ENCODE results near the gene HCRT. TPM values are rescaled to one million over a fixed set of nuclear protein-coding genes. Genes with fewer than 3 reads are reported as not detected.
"Not testable (repeated sequence)": the region's sequence is repeated elsewhere in the genome, so short reads cannot be mapped to it uniquely, and the experiment has no call there.

The HCRT gene
- total RNA-seq, 1 experiment from 2014 or later, result 1.0 TPM

GRCh38 chr17:42189651-42189965 is 4.4 kb upstream of the HCRT start:
- Histone ChIP-seq H3K4me3 (no peak overlapping the region), H3K27me3 (no peaks in the 10 kb centered on the region), H3K4me1 (peaks cover 18% of the 10 kb centered on the region), H3K36me3 (no peaks in the 10 kb centered on the region), H3K9me3 (replicated peaks) (no peaks in the 10 kb centered on the region), H3K27ac (no peak overlapping the region)
- DNase-seq, result no peak

- peaks cover 19% of the 10 kb centered on the region for H3K4me1 ChIP-seq
- H3K36me3 ChIP-seq, result no peaks in the 10 kb centered on the region
- no peak overlapping the region for H3K4me3 ChIP-seq
- no peak for DNase-seq
- H3K9me3 ChIP-seq (replicated peaks), result no peaks in the 10 kb centered on the region
- H3K27ac ChIP-seq, result no peak overlapping the region
- H3K27me3 ChIP-seq, result no peaks in the 10 kb centered on the region
These were observed 3.7 kb upstream of the HCRT start for GRCh38 chr17:42188749-42189650.

GRCh38 chr17:42187833-42188232 is 2.6 kb upstream of the HCRT start:
- no peak overlapping the region for H3K4me3 ChIP-seq
- no peak overlapping the region for H3K27ac ChIP-seq
- no peaks in the 10 kb centered on the region for H3K27me3 ChIP-seq
- no peaks in the 10 kb centered on the region for H3K36me3 ChIP-seq
- H3K9me3 ChIP-seq (replicated peaks), result no peaks in the 10 kb centered on the region
- H3K4me1 ChIP-seq, result peaks cover 19% of the 10 kb centered on the region
- DNase-seq, result no peak

GRCh38 chr17:42186191-42186590 is 939 bp upstream of the HCRT start:
- H3K36me3 ChIP-seq; H3K9me3 ChIP-seq (replicated peaks); DNase-seq; H3K27me3 ChIP-seq; H3K27ac ChIP-seq; H3K4me3 ChIP-seq: not testable (repeated sequence)
- peaks cover 19% of the 10 kb centered on the region for H3K4me1 ChIP-seq

GRCh38 chr17:42185621-42185930 is 324 bp upstream of the HCRT start:
- DNase-seq, result peak in 1 of 2 experiments; percentile 21
- Histone ChIP-seq H3K4me1 (peaks cover 19% of the 10 kb centered on the region), H3K27me3 (no peaks in the 10 kb centered on the region), H3K36me3 (no peaks in the 10 kb centered on the region), H3K27ac (no peak overlapping the region), H3K4me3 (no peak overlapping the region), H3K9me3 (replicated peaks) (no peaks in the 10 kb centered on the region)

GRCh38 chr17:42183741-42184711 is 1.2 kb downstream of the HCRT start:
- H3K9me3 ChIP-seq (replicated peaks), result 0 out of 2 replicates have a peak, but pooled peaks cover 3% of the 10 kb centered on the region
- 0 out of 2 replicates have a peak, but pooled peaks cover 3% of the 10 kb centered on the region for H3K27me3 ChIP-seq
- H3K4me3 ChIP-seq, result peak overlapping the region; percentile 62
- H3K36me3 ChIP-seq, result no peaks in the 10 kb centered on the region
- H3K27ac ChIP-seq, result no peak overlapping the region
- DNase-seq, result peak; percentile 67 to 78
- H3K4me1 ChIP-seq, result peaks cover 19% of the 10 kb centered on the region

GRCh38 chr17:42182927-42183734 is 2.1 kb downstream of the HCRT start:
- no peak overlapping the region for H3K27ac ChIP-seq
- no peaks in the 10 kb centered on the region for H3K36me3 ChIP-seq
- H3K4me3 ChIP-seq, result peak overlapping the region; percentile 62
- DNase-seq, result no peak
- peaks cover 19% of the 10 kb centered on the region for H3K4me1 ChIP-seq
- 0 out of 2 replicates have a peak, but pooled peaks cover 3% of the 10 kb centered on the region for H3K9me3 ChIP-seq (replicated peaks)
- 0 out of 2 replicates have a peak, but pooled peaks cover 3% of the 10 kb centered on the region for H3K27me3 ChIP-seq

- H3K27ac ChIP-seq, result no peak overlapping the region
- no peak overlapping the region for H3K4me3 ChIP-seq
- H3K27me3 ChIP-seq, result 0 out of 2 replicates have a peak, but pooled peaks cover 3% of the 10 kb centered on the region
- H3K9me3 ChIP-seq (replicated peaks), result 0 out of 2 replicates have a peak, but pooled peaks cover 3% of the 10 kb centered on the region
- no peaks in the 10 kb centered on the region for H3K36me3 ChIP-seq
- DNase-seq, result no peak
- peaks cover 14% of the 10 kb centered on the region for H3K4me1 ChIP-seq
These were observed 3.4 kb downstream of the HCRT start for GRCh38 chr17:42181851-42182207.

GRCh38 chr17:42180922-42181850 is 4.1 kb downstream of the HCRT start, which contains the start of gene KCNH4:
TSS of gene KCNH4 (minus strand) at chr17:42181142. CDS start at chr17:42180945, 197 bp downstream.
- Histone ChIP-seq H3K27me3 (0 out of 2 replicates have a peak, but pooled peaks cover 3% of the 10 kb centered on the region), H3K4me3 (no peak within 1 kb of the TSS)
- DNase-seq, result peak in 1 of 2 experiments; percentile 22

GRCh38 chr17:42180411-42180921 is 4.8 kb downstream of the HCRT start:
- Histone ChIP-seq H3K27ac (no peak overlapping the region), H3K4me3 (no peak overlapping the region), H3K4me1 (peaks cover 10% of the 10 kb centered on the region), H3K9me3 (replicated peaks) (0 out of 2 replicates have a peak, but pooled peaks cover 3% of the 10 kb centered on the region), H3K27me3 (0 out of 2 replicates have a peak, but pooled peaks cover 3% of the 10 kb centered on the region), H3K36me3 (no peaks in the 10 kb centered on the region)
- no peak for DNase-seq

More at GRCh38 chr17:42180922-42181850, 4.1 kb downstream of the HCRT start, which contains the start of gene KCNH4:
- H3K9me3 ChIP-seq (replicated peaks), result 0 out of 2 replicates have a peak, but pooled peaks cover 3% of the 10 kb centered on the region
- H3K36me3 ChIP-seq, result no peaks in the 10 kb centered on the region
- H3K4me1 ChIP-seq, result peaks cover 14% of the 10 kb centered on the region
- no peak within 1 kb of the TSS for H3K27ac ChIP-seq

- DNase-seq, result peak; percentile 63 to 76
- Histone ChIP-seq H3K36me3 (no peaks in the 10 kb centered on the region), H3K4me3 (no peak overlapping the region), H3K9me3 (replicated peaks) (0 out of 2 replicates have a peak, but pooled peaks cover 3% of the 10 kb centered on the region), H3K4me1 (peaks cover 6% of the 10 kb centered on the region), H3K27me3 (0 out of 2 replicates have a peak, but pooled peaks cover 3% of the 10 kb centered on the region), H3K27ac (no peak overlapping the region)
These were observed 5.3 kb downstream of the HCRT start for GRCh38 chr17:42179911-42180410.

- H3K36me3 ChIP-seq, result no peaks in the 10 kb centered on the region
- H3K27ac ChIP-seq, result no peak overlapping the region
- H3K27me3 ChIP-seq, result peaks cover 5% of the 10 kb centered on the region; the same call in 1 of the 2 replicates
- no peak for DNase-seq
- no peaks in the 10 kb centered on the region; the same call in 1 of the 2 replicates for H3K4me1 ChIP-seq
- H3K9me3 ChIP-seq (replicated peaks), result 0 out of 2 replicates have a peak, but pooled peaks cover 3% of the 10 kb centered on the region
- H3K4me3 ChIP-seq, result no peak overlapping the region
These were observed 5.9 kb downstream of the HCRT start for GRCh38 chr17:42179335-42179734.

- no peak overlapping the region for H3K4me3 ChIP-seq
- H3K4me1 ChIP-seq, result no peaks in the 10 kb centered on the region
- 0 out of 2 replicates have a peak, but pooled peaks cover 3% of the 10 kb centered on the region for H3K9me3 ChIP-seq (replicated peaks)
- H3K27me3 ChIP-seq, result peaks cover 8% of the 10 kb centered on the region; the same call in 1 of the 2 replicates
- H3K36me3 ChIP-seq, result no peaks in the 10 kb centered on the region
- H3K27ac ChIP-seq, result no peak overlapping the region
- no peak for DNase-seq
These were observed 6.4 kb downstream of the HCRT start for GRCh38 chr17:42178817-42179216.
